ENCODE results near the gene ZC3H7A.

ZC3H7A gene

DNA sequence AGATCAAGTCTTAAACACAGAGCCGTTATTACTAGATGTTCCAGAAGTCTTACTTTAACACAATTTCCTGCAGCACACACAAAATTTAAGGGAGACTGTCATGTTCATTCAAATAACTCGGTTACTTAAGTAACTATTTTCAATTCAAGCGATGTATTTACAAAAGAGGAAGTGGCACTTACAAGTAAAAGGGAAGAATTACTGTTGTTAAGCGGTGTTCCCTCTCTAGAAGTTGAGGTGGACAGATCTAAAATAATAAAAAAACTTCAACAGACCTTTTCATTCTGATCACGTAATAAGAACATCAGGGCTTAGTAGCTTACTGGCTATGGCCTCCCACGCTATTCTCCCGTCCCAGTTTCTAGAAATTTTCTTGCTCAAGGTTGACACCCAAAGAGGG lies 28.2 kb downstream of the ZC3H7A start:
- no peak for DNase-seq

DNA sequence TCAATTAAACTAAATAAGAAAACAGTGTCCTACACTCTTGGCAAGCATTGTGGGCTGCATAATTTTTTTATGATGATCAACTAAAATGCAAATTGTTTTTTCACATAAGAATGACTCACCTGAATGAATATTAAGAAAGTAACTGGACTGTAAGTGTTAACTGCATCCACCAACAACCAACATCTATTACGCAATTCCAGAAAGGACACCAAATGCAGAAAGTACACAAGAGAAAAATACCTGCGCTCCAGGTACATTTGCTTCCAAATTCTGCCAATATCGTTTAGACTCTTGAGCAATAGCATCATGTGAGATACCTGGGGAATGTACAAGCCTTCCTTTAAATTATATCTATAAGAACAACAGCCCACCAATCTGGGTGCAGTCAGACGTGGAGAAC lies 34.6 kb downstream of the ZC3H7A start:
- no peak for DNase-seq

DNA sequence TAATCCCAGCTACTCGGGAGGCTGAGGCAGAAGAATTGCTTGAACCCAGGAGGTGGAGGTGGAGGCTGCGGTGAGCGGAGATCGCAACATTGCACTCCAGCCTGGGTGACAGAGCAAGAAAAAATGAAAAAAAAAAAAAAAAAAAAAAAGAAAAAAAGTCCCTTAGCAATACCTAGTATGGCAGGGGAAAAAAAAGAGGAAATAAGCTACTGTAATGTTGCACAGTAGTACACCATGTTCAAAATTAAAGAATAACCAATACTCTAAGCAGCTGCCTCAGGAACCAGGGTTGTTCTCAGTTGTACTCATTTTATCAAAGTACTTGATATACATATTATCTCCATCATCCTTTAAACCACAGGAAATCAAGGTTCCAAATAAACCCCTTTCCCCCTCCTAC lies 37.1 kb downstream of the ZC3H7A start:
- DNase-seq, result no peak

DNA sequence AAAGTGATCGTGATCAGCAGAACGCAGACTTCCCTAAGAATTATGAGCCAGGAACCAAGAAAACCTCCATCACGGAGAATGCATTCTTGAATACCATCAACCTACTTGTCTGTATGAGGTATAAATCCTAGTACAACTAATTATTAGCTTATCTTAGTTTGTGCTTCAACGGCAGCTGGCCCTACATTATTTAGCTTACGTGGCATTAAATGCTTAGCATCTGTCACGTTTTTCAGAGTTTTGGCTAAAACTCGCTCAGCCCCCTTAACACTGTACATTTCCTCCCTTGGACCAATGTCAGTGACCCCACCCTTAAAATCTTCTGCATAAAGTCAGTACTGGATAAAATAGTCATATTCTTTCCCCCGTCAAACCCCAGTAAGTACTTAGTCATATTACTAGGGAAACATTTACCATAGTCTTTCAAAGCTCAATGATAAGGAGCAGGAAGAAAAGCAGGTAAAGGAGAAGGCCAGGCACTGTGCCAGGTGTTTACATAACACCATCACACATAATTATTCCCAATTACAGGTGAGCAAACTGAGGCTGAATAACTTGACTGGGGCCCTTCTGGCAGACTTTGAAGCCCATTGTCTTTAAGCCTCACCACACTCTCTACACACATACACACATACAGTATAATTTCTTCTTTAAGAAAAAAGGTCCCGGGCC lies 37.8 kb downstream of the ZC3H7A start:
- DNase-seq, result no peak

DNA sequence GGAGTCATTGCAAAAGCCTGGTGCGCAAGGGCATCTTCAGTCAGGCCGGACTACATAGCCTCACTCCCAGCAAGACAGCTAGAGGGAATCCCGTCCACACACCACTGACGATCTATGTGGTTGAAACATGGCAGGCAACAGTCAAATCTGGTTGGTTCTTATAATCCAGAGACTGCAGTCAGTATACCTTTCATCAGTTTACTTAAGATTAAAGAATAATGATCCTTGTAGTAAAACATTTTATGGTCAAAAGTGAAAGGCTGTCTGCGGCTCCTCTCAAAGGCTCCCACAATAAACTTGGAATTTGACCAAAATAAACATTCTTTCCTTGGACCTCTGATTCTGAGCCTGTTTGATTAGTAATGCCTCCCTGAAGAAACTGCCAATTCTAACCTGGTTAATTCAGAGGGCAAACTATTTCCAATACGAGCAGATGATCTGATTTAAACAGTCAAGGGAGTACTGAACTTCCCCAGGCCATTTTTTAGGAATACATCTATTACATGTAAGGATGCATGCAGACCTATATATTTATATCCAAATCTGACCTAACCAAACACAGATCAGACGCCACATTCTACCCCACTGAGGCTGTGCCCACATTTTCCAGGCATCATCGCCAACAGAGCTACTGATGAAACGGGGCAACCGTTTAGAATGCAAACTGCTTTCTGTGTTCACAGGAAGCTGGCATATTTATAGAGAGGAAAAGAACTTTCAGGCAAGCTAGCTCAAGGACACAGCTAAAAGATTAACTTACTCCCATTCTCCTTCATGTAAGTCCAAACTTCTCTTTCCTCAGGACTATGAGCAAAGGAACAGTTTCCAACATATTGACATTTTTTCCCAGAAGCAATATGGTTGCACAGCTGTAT lies 39.1 kb downstream of the ZC3H7A start:
- DNase-seq, result peak; percentile 43

DNA sequence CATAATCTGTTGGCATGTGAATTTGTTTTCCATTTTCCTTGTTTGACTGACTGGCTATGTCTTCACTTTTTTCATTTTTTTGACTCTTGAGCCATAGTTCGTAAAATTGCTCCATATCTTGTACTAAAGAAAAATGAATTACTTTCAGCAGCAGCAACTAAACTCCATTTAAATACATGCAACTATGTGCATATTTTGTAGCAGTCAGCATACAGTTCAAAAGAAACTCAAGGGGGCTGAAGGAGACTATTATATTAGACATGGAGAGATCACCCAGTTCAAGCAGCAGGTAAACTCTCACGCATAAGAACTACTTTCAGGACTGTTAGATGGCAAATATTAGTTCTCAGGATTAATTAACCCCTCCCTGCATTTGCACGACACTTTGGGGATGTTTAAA lies 40.8 kb downstream of the ZC3H7A start:
- DNase-seq, result no peak

DNA sequence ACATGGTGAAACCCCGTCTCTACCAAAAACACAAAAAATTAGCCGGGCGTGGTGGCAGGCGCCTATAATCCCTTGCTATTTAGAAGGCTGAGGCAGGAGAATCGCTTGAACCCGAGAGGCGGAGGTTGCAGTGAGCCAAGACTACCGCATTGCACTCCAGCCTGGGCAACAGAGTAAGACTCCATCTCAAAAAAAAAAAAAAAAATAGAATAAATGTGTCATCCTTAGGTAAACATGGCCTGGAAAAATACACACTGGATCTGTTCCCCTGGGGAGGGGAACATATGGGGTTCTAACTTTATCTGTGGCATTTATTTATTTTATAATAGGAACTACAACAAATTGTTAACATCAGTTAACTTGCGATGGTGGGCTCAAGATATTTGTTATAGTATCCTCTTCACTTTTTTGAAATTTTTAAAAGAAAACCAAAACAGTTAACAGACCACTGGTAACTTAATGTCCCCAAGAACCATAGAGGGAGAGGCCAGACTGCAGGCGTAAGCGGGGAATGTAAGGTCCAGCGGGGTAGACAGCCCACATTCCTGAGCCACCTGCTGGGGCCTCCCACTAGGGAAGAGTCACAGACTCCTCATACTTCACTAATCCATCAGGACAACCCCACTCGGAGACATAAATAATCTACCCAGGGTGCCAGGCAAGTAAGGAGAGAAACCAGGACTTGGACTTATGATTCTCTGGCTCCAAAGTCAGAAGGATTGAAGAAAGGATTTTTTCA lies 41.9 kb downstream of the ZC3H7A start:
- DNase-seq, result no peak

DNA sequence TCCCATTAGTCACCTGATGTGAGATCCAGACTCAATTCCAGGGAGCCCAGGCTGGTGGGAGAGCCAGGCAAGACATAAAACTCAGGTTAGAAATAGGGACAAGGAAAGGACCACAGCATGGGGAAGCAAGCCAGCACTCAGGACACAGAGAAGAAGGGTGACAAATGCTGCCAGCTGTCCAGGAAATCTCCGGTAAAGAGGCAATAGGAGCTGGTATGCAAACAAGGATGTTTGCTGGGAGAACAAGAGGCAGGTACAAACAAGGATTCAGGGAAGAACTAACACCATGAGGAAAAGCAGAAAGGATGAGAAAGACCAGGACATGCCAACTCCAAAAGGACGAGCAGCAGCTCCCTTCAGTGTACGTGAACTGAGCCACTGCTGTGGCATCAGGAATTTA lies 44.2 kb downstream of the ZC3H7A start:
- no peak for DNase-seq

DNA sequence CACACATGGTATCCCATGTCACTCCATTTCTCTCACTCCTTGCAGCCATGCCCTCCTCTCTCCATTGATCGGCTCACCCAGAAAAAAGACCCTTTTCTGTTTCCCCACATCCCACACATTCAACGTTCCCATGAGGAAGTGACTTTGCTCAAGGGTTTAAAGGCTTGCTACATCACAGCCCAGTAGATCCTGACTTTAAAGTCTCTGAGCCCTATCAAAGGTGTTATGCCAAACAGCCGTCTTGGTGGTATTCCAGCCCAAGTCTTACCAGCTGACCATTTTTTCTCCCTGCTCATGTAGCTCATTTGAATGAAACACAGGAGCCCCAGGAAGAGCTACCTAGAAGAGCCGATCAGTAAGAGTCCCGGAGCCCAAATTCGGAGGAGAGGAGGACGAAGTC lies 47.0 kb downstream of the ZC3H7A start:
- DNase-seq, result no peak

DNA sequence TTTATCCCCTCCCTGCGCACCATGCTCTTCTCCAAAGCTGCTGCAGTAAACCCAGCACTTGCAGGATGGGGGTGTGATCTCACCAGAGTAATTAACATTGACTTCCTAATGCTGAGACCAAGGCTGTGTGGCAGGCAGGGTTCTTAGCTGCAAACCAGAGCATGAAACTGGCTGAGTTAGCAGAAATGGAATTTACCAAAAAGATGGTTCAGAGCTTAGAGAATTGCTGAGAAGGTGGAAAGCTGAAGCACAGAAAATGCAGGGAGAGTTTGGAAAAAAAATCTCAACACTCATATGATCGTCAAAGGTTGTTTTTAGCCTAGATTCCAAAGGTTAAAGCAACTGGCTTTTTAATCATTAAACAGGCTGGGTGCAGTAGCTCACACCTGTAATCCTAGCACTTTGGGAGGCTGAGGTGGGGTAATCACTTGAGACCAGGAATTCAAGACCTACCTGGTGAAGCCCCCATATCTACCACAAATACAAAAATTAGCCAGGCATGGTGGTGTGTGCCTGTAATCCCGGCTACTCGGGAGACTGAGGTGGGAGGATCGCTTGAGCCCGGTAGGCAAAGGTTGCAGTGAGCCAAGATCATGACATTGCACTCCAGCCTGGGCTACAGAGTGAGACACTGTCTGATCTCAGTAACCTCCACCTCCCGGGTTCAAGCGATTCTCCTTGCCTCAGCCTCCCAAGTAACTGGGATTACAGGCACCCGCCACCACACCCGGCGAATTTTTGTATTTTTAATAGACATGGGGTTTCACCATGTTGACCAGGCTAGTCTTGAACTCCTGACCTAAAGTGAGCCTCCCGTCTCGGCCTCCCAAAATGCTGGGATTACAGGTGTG lies 48.4 kb downstream of the ZC3H7A start:
- no peak for DNase-seq

DNA sequence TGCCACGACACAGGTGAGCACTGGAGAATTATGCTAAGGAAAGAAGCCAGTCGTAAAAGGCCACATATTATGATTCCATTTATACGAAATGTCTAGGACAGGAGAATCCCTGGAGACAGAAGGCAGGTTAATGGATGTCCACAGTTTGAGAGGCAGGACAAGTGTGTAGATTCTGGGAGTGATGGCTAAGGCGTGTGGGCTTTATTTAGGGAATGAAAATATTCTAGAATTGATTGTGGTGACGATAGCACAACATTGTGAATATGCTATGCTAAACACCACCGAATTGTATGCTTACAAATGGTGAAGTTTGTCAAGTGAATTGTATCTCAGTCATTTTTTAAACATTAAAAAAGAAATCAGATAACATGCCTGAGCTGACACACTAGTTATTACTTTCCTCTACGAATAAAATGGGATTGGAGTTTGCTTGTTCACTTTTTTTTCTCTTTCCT lies 49.1 kb downstream of the ZC3H7A start:
- DNase-seq, result no peak

DNA sequence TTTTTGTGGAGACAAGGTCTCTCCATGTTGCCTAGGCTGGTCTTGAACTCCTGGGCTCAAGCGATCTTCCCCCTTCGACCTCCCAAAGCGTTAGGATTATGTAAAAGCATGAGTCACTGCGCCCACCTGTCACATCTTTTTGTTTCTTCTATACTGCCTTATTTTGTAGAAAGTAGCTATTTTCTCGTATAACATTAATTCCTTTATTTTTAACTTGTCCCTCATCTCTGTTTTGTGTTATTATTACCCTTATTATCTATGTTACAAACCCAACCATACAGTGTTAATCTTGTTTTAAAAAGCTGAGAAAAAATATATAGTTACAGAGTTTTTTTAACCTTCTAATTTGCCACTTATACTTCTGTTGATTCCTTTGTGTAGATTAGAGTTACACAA lies 53.0 kb downstream of the ZC3H7A start:
- no peak for DNase-seq

DNA sequence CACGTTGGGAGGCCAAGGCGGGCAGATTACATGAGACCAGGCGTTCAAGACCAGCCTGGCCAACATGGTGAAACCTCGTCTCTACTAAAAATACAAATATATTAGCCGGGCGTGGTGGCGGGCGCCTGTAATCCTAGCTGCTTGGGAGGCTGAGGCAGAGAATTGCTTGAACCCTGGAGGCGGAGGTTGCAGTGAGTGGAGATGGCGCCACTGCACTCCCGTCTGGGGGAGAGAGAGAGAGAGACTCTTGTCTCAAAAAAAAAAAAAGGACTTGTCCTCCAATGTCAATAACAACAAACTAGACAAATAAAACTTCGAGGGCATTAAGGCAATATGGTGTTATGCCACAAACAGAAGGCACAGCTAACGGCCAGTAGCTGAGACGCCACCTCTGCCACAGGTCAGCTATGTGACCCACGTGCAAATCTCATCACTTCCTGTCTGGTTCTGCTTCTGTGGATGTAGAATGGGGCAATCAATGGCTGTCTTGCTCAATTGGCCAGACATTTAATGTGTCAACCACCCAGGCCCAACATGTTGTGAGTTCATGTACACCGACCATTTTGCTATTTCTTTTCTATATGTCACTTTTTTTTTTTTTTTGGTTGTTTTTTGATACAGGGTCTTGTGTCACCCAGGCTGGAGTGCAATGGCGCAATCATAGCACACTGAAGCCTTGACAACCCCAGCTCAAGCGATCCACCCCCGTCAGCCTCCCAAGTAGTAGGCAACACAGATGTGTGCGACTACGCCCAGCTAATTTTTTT lies 53.6 kb downstream of the ZC3H7A start:
- DNase-seq, result peak; percentile 44

DNA sequence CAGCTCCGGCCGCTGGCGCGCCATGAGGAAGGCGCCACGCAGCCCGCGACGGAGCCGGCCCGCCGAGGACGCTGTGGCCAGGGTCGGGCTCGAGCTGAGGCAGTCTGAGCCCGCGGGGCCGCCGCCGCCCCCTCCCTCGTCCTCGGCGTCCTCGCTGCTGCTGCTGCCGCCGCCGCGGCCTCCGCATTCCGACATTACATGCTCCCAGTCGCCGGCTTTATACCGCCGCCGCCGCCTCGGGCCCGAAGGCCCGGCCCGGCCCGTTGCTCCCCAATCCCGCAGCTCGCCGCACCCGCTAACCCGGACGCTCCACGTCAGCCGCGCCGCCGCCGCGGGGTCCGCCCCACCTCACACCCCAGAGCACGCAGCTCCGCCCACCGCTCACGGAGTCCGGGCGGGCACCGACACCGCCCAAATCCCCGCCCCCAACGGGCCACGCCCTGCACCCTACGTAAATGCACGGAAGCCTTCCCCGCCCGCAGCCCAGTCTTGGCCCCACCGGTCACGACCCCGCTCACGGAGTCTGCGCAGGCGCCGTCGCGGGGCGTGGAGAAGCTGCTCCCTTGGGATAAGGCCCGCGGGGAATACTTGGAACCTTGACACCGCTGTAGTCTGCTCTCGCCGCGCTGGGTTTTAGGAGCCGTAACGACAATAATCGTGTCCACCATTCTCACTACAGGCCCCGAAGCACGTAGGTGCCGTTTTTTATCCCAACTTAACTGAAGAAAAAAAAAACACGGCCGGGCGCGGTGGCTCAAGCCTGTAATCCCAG lies 54.3 kb downstream of the ZC3H7A start, which contains the start of gene TXNDC11:
TSS of gene TXNDC11 (minus strand) at position 322 of the 772 bp plus-strand sequence. CDS start at position 195, 127 bp downstream.
- peak; percentile 98 for DNase-seq

DNA sequence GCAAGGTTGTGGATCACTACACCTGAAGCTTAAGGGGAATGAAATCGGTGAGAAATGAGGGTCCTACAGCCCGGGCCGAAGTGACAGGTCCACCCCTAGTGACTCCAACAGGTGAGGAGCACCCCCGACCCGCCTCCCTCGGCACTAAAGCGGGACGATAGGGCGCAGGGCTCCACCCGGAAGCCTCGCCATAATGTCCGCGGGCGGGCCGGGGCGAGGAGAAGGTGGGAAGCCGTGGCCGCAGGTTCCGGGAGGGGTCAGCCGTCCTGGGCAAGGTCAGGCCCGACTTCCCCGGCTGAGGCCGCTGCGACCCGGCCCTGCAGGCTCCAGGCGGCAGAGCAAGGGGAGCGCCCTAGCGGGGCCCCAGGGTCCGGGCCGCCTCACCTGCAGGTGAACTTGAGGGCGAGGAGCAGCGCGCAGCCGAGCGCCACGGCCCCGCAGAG lies 54.9 kb downstream of the ZC3H7A start:
- no peak for DNase-seq

DNA sequence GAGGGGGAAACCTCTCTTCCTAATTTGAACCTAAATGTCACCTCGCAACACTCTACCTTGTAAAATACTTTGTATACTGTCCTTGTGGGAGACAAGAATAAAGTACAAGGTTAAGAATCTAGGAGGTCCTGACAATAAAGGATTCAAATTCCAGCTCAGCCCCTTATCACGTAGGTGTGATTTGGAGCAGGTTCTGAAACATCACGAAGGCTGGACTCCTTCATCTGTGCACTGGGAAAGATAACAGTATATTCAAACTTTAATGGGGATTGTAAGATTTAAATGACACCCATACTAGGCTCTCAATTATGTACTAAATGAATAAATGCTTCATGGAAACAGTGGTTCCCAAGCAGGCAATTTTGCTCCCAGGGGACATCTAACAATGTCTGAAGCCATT lies 56.5 kb downstream of the ZC3H7A start:
- no peak for DNase-seq

DNA sequence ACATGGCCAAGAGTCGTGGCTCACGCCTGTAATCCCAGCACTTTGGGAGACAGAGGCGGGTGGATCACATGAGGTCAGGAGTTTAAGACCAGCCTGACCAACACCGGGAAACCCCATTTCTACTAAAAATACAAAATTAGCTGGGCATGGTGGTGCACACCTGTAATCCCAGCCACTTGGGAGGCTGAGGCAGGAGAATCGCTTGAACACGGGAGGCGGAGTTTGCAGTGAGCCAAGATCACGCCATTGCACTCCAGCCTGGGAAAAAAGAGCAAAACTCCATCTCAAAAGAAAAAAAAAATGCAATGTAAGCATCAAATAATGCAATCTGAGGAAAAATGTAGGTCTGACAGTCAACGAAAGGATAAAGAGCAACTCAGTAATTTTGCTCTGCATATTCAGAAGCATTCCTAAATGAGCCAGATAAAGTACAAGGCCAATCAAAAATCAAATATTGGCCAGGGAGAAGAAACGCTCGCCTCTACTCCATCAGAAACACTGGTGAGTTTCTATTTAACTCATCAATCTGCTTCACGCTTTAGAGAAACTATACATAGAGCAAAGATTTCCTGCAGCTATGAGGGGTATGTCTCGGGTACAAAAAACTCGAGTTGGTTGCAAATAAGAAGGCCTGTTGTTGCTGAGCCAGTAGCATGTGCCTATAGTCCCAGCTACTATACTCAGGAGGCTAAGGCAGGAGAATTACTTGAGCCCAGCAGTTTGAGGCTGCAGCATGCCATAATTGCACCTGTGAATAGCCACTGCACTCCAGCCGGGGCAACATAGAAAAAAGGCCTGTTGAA lies 58.1 kb downstream of the ZC3H7A start:
- no peak for DNase-seq

DNA sequence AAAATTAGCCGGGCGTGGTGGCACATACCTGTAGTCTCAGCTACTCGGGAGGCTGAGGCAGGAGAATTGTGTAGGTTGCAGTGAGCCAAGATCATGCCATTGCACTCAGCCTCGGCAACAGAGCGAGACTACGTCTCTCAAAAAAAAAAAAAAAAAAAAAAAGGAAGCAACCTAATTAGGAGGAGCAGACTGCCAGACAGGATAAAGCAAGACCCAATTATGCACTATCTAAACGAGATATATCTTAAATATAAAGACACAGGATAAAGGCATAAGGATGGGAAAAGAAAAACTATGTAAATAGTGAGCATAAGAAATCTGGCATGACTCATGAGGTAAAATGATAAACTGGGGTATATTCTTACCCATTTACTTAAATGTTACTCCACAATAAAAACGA lies 59.3 kb downstream of the ZC3H7A start:
- DNase-seq, result no peak

DNA sequence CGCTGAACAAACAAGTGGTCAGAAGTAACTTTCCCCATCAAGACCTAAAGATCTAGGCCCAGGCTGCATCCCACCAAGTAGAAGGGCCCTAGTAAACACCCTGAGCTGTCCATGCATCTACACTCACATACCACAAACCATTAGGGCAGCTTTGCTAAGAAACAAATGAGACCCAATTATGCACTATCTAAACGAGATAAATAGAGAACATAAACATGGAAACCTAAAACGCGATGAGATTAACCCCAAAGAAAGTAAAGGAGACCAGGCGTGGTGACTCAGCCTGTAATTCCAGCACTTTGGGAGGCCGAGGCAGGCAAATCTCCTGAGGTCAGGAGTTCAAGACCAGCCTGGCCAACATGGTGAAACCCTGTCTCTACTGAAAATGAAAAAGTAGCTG lies 60.2 kb downstream of the ZC3H7A start:
- DNase-seq, result no peak

DNA sequence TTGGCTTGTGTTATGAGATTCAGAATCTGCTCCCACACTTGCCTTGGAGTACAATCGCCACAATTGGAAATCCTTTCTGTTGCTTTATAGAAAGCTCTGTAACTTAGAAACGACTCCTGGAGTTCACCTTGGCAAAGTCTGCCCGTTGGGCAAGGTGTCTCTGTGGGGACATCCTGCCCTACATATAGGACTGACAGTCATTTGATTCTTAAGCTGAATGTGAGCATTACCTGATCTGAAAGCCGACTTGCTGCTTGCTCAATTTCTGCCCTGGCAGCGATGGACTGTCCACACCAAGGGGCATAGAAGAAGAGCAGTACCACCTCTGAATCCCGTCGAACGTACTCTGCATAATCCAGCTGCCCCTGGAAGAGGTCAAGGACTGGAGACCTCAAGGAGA lies 61.3 kb downstream of the ZC3H7A start:
- no peak for DNase-seq
